WTC11 (cell line): Measurements from ENCODE around the gene CETN2.

Experiments
- ATF1 ChIP-seq: sonication (generic); formaldehyde crosslinking; IDR thresholded peaks from 2 replicates; pipeline ENCODE4 v1.8.1; 2023; ENCODE audit warnings: mild to moderate bottlenecking, moderate library complexity, missing genetic modification reagents
- TF ChIP-seq, protein P1 (sequence below): fragments of 200-600 bp; IDR thresholded peaks from 2 replicates; pipeline ENCODE4 v1.8.0; 2022; ENCODE audit warnings: antibody characterized with exemption

DNA sequence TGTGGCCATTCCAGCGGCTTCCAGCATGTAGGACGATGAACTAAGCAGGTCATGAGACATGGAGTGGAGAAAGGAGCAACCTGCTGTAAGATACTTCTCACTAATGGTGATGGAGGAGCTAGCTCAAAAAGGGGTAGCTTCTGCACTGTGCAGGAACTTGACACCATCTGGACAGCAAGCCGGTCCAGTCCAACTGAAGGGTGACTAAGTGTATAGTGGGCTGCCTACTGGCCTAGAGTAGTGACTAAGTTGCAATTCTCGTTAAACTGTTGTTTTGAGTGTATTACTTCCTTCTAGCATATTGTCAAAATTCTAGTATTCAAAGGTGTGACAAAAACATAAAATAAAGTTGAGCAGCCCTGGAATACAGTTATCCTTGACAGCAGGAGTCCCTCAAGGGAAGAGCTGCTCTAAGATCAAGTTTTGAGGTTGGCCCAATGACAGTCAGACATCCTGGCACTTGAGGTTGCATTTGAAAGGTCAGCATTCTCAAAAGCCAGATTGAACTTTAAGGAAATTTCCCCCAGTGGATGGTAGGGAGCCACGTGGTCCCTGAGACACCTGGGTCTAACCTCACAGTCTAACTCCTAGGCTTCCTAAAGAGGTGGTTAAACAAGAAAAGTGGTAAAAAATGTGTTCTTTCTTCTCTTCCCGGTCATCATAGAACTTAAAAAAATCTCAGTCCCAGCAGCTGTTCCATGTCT is 8.0 kb downstream of the CETN2 start:
- TF ChIP-seq, protein P1, sequence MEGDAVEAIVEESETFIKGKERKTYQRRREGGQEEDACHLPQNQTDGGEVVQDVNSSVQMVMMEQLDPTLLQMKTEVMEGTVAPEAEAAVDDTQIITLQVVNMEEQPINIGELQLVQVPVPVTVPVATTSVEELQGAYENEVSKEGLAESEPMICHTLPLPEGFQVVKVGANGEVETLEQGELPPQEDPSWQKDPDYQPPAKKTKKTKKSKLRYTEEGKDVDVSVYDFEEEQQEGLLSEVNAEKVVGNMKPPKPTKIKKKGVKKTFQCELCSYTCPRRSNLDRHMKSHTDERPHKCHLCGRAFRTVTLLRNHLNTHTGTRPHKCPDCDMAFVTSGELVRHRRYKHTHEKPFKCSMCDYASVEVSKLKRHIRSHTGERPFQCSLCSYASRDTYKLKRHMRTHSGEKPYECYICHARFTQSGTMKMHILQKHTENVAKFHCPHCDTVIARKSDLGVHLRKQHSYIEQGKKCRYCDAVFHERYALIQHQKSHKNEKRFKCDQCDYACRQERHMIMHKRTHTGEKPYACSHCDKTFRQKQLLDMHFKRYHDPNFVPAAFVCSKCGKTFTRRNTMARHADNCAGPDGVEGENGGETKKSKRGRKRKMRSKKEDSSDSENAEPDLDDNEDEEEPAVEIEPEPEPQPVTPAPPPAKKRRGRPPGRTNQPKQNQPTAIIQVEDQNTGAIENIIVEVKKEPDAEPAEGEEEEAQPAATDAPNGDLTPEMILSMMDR = no peak
- no peak for TF ChIP-seq ATF1 (CRISPR knock-in tag)
